OCI-M2 (cell line): ENCODE data around the gene PRKCZ.

ENCODE experiments used
- DNase-seq: peaks from one replicate; lab custom pipeline; 2025; ENCODE audit not compliant: unreplicated experiment; lab: John Stamatoyannopoulos, UW

PRKCZ gene

DNA sequence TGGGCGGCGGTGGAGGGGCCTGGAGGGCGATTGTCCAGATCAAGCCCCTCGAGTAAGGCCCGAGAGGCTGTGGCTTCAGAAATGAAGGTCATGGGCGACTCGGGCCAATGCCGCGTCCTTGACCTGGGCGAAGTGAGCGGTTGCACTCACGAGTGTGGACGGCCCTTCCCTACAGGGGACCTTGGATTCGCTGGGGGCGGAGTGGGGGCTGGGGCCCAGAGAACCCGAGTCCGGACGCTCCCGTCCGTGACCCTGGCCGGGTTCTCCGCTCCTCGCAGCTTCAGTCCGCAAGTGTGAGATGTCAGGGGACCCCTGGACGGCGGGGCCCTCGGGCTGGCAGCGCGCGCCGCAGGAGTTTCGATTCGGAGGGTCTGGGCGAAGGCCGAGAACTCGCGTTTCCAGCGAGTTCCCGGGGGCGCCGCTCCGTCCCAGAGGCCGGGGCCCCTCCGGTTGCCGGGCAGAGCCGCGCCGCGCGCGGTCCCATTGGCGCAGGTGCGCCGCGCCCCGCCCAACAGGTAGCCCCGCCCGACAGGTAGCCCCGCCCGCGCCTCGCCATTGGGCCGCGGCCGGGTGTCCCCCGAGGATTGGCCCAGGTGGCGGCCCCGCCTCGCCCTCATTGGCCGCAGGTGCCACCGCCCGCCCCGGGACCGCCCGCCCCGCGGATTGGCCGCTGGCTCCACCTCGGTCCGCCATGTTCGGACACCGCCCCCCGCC, at the start of gene PRKCZ:
Gene PRKCZ, plus strand, starts transcription at position 694 of the 714 bp plus-strand sequence. CDS start 220 bp downstream, outside the sequence.
- no peak for DNase-seq

DNA sequence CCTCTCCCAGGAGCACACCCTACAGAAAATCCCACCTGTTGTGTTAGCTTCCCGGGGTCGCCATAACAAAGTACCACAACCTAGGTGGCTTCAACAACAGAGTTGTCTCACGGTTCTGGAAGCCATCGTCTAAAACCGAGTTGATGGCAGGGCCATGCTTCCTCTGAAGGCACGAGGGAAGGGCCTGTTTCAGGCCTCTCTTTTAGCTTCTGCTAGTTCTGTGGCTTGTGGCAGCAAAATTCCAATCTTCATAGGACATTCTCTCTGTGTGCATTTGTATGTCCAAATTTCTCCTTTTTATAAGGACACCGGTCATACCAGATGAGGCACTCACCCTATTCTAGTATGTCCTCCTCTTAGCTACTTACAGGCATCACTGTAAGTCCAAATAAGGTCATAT, 49.8 kb upstream of the PRKCZ start:
- DNase-seq, result no peak

DNA sequence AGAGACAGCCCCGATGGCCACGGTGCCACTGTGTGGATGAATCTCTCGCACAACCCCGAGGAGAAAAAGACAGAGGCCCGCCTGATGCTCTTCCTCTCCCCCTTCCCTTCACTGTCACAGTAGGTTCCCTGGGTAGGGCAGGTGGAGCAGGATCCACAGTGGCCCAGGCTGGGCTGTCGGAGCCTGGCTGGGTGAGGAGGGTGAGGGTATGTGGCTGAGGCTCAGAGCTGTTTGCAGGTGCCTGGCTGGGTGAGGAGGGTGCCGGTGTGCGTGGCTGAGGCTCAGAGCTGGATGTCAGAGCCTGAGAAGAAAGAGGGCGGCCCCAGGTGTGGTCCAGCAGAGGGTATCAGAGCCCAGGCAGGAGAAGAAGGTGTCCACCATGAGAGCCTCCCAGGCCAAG, 49.4 kb upstream of the PRKCZ start:
- no peak for DNase-seq

- DNase-seq, result no peak
Observed at GRCh38 chr1:2001773-2002411, 48.3 kb upstream of the PRKCZ start.

- DNase-seq, result no peak
Observed at GRCh38 chr1:2003541-2004131, 46.6 kb upstream of the PRKCZ start, which contains the start of gene CFAP74. Gene CFAP74, minus strand, starts transcription at chr1:2003786. Its CDS starts 12,830 bp downstream, at chr1:1990956.

GRCh38 chr1:2004856-2005255, 45.4 kb upstream of the PRKCZ start:
- no peak for DNase-seq

GRCh38 chr1:2009101-2010053, 40.8 kb upstream of the PRKCZ start:
- DNase-seq, result no peak

DNA sequence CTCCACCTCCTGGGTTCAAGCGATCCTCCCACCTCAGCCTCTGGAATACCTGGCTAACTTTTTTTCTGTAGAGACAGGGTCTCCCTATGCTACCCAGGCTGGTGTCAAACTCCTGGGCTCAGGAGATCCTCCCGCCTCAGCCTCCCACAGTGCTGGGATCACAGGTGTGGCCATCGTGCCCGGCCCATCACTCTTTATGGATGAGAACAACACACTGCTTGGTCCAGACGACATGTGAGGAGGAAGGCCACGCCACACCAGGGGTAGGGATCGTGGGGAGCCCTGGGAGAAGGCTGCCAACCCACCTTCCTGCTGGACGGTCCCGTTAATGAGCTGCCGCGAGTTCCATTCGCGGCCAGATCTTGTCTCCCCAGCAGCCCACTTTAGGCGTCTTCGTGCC, 36.0 kb upstream of the PRKCZ start:
- no peak for DNase-seq

DNA sequence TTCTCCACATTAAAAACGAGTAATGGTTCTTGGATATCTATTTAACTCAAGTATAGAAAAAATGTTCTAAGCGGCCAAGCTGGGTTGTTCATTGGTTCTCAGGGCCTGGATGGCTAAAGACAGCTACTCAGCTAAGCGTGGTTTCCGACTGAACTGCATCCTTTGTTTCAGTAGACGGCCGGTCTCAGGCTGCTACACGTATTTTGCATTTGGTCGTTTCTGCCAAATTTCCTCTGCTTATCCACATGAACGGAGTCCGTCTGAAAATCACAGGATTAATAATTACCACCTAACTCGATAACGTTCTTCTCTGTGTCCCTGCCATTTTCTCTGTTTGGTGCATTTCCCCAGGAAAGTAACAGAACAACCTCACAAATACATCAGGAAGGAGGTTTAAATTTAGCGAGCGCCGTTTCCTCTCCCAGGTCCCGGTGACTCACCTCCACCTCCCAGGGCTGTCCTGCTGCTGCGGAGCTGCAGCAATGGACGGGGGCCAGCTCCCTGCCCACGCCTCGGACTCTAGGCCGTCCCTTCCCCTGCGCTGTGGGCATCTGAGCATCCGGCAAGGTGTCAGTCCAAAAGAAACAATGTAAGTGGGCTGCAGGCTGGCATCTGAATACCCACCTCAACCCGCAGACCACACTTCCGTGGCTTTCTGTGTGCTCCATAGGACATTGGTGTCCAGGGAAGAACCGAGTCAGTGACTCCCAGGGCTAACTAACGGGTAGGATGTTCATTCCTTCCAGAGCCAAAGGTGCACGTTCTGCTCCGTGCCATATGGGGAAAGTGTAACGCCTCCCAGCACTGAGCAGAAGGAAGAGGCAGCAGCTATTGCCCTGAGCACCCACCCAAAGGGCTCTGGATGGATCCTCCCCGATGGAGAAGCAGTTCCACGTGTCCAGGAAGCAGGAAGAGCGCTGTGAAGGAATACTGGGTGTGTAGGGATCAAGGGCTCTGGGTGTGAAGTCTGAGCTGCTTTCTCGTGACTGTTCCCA, 35.2 kb upstream of the PRKCZ start:
- DNase-seq, result no peak

- DNase-seq, result no peak
Observed at GRCh38 chr1:2016123-2016522, 34.1 kb upstream of the PRKCZ start.

- no peak for DNase-seq
Observed at GRCh38 chr1:2018217-2019171, 31.7 kb upstream of the PRKCZ start.

DNA sequence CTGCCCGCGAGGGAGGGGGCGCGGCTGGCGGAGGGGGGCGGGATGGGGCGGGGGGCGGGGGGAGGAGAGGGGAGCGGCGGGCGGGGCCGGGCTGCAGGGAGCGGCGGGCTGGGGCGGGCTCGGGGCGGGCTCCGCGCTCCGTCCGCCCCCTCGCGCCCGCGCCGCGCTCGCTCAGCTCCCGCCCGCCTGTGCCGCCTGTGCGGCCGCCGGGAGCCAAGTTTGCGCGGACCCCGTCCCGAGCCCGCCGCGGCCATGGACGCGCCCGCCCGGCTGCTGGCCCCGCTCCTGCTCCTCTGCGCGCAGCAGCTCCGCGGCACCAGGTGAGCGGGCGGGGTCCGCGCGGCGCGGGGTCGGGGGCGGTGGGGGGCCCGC, 31.1 kb upstream of the PRKCZ start, which contains the start of gene GABRD:
Gene GABRD, plus strand, starts transcription at position 174 of the 372 bp plus-strand sequence. Its CDS starts 79 bp downstream, at position 253.
- no peak for DNase-seq

DNA sequence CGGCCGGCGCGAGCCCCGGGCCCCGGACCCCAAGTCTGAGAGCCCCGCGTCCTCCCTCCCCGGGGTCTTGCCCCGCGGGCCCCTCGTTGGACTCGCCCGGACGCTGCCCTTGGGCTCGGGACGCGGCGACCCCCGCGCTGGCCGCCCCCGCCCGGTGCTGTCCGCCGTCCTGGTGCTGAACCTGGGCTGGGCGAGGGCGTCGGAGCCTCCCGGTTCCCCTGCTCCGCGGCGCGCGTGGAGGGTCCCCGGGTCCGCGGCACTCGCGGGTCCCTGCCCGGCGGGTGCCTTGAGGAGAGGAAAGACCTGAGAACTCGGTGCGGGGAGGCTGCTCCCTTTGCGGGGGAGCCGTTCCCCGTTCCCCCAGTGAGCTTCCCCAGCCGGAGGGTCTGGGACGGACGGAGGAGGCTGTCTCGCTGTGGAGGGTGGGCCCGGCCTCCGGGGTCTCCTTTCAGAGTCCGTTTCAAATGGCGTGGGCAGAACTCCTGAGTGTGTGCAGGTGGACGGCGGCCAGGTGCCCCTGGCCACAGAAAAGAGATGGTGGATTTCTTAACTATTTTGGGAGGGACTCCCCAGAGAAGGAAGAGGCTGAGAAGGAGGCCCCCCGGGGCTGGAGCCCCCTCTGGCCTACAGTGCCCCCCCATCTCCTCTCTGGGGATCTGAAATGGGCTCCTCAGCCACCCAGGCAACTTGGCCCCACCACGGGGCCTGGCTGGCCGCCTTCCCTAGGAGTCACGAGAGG, 30.5 kb upstream of the PRKCZ start:
- no peak for DNase-seq

- DNase-seq, result no peak
Observed at GRCh38 chr1:2020310-2020655, 29.9 kb upstream of the PRKCZ start.

DNA sequence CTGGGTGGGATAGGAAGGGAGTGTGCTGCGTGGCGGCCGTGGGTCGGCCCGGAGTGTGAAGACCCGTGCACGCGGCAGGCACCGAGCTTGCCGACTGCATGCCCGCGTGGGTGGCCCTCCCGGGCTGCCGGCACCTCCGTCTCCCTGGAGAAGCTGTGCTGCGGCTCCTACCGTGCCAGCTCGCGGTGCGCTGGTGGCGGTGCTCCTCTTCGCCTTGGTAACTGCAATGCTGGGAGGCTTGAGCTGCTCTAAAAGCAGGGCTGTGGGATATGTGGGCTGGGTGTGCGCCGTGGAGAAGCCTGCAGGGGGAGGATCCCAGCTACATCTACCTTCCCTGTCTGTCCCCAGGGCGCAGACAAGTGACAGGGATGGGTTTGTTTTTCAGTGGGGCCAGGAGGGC, 28.7 kb upstream of the PRKCZ start:
- DNase-seq, result no peak

- DNase-seq, result no peak
Observed at GRCh38 chr1:2022063-2022770, 28.0 kb upstream of the PRKCZ start.

DNA sequence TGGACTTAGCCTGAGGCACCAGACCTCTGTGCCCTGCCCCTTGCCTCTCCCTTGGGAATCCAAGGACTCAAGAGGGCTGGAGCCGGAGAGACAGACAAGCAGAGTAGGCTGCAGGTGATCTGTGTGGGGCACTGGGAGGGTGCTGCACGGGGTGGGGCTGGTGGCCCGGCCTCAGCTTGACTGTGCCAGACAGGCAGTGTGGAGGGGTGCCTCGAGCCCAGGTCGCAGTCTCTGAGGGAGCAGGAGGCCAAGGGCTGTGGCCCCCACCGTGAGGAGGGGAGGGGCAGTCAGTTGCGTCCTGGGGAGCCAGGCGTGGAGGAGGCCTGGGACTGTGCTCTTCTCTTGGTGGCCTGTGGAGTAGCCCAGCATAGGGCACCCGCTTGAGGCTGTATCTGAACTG, 27.0 kb upstream of the PRKCZ start:
- no peak for DNase-seq

DNA sequence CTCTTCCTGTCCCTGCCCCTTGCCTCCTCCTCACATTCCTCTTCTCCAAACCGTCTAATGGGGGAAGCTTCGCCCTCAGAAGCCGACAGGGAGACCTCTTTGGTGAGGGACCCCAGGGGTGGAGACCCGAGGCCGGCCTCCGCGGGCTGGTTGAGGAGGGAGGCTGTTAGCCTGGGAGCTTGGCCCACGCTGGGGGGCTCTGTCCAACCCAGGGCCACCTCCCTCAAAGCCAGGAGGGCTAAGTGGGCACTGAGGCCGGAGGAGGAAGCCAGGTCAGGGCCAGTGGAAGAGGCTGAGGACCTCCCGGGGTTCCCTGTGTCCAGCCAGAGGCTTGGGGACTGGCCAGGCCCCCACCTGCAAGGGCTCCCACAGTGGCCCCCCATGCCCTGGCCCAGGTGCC, 25.8 kb upstream of the PRKCZ start:
- DNase-seq, result no peak
